ENCODE results near the gene ACTN1.
A peak's percentile ranks its signal among the peaks of the same experiment; 100 is the strongest.

The ACTN1 gene

GRCh38 chr14:68948686-68949600, 30.2 kb downstream of the ACTN1 start:
- no peak overlapping the region for H3K27ac Mint-ChIP-seq
- no peaks in the 10 kb centered on the region for H3K27me3 Mint-ChIP-seq
- no peaks in the 10 kb centered on the region for H3K4me1 Mint-ChIP-seq (ENCODE audit: low read depth in 2 of 2)
- no peaks in the 10 kb centered on the region for H3K9me3 Mint-ChIP-seq
- no peaks in the 10 kb centered on the region for H3K36me3 Mint-ChIP-seq (ENCODE audit: insufficient read depth)
- no peak for DNase-seq
- H3K4me3 Mint-ChIP-seq: no peak overlapping the region
- no peak for ATAC-seq (replicated peaks)

- H3K36me3 Mint-ChIP-seq (ENCODE audit: insufficient read depth): no peaks in the 10 kb centered on the region
- DNase-seq (no peak), ATAC-seq (replicated peaks) (no peak)
- no peaks in the 10 kb centered on the region for H3K9me3 Mint-ChIP-seq
- H3K4me3 Mint-ChIP-seq: no peak overlapping the region
- no peak overlapping the region for H3K27ac Mint-ChIP-seq
- no peaks in the 10 kb centered on the region for H3K4me1 Mint-ChIP-seq (ENCODE audit: low read depth in 2 of 2)
- H3K27me3 Mint-ChIP-seq: peaks cover 0 to 5% of the 10 kb centered on the region in 2 donors
These were observed 31.3 kb downstream of the ACTN1 start for GRCh38 chr14:68947802-68948201.

GRCh38 chr14:68946489-68946822, 32.6 kb downstream of the ACTN1 start:
- Mint-ChIP-seq H3K4me3 (no peak overlapping the region), H3K27ac (no peak overlapping the region), H3K9me3 (no peaks in the 10 kb centered on the region), H3K36me3 (ENCODE audit: insufficient read depth) (no peaks in the 10 kb centered on the region), H3K27me3 (peaks cover 0 to 10% of the 10 kb centered on the region in 2 donors), H3K4me1 (ENCODE audit: low read depth in 2 of 2) (no peaks in the 10 kb centered on the region)
- ATAC-seq (replicated peaks): no peak
- no peak for DNase-seq

GRCh38 chr14:68945585-68946488, 33.3 kb downstream of the ACTN1 start:
- H3K27me3 Mint-ChIP-seq: peaks cover 0 to 10% of the 10 kb centered on the region in 2 donors
- ATAC-seq (replicated peaks): no peak
- H3K36me3 Mint-ChIP-seq (ENCODE audit: insufficient read depth): no peaks in the 10 kb centered on the region
- H3K4me3 Mint-ChIP-seq: no peak overlapping the region
- H3K9me3 Mint-ChIP-seq: no peaks in the 10 kb centered on the region
- peak overlapping the region in 1 of 2 donors; percentile 13 for H3K27ac Mint-ChIP-seq
- DNase-seq: no peak
- H3K4me1 Mint-ChIP-seq (ENCODE audit: low read depth in 2 of 2): no peaks in the 10 kb centered on the region

GRCh38 chr14:68945190-68945584, 33.9 kb downstream of the ACTN1 start:
- no peak for ATAC-seq (replicated peaks)
- Mint-ChIP-seq H3K27ac (peak overlapping the region in 1 of 2 donors; percentile 13), H3K4me1 (ENCODE audit: low read depth in 2 of 2) (no peaks in the 10 kb centered on the region), H3K27me3 (peaks cover 0 to 10% of the 10 kb centered on the region in 2 donors), H3K9me3 (no peaks in the 10 kb centered on the region), H3K4me3 (no peak overlapping the region), H3K36me3 (ENCODE audit: insufficient read depth) (no peaks in the 10 kb centered on the region)
- no peak for DNase-seq

- no peak for ATAC-seq (replicated peaks)
- Mint-ChIP-seq H3K36me3 (ENCODE audit: insufficient read depth) (no peaks in the 10 kb centered on the region), H3K4me3 (no peak overlapping the region), H3K27me3 (peaks cover 0 to 10% of the 10 kb centered on the region in 2 donors), H3K4me1 (ENCODE audit: low read depth in 2 of 2) (no peaks in the 10 kb centered on the region), H3K9me3 (no peaks in the 10 kb centered on the region), H3K27ac (no peak overlapping the region)
- no peak for DNase-seq
These were observed 34.9 kb downstream of the ACTN1 start for GRCh38 chr14:68944162-68944561.

GRCh38 chr14:68943107-68943506, 36.0 kb downstream of the ACTN1 start:
- Mint-ChIP-seq H3K27me3 (peaks cover 0 to 10% of the 10 kb centered on the region in 2 donors), H3K9me3 (no peaks in the 10 kb centered on the region), H3K36me3 (ENCODE audit: insufficient read depth) (no peaks in the 10 kb centered on the region), H3K4me1 (ENCODE audit: low read depth in 2 of 2) (no peaks in the 10 kb centered on the region), H3K4me3 (no peak overlapping the region), H3K27ac (no peak overlapping the region)
- DNase-seq: no peak
- no peak for ATAC-seq (replicated peaks)

GRCh38 chr14:68942296-68943035, 36.6 kb downstream of the ACTN1 start:
- Mint-ChIP-seq H3K4me1 (ENCODE audit: low read depth in 2 of 2) (no peaks in the 10 kb centered on the region), H3K4me3 (no peak overlapping the region), H3K27ac (no peak overlapping the region)

GRCh38 chr14:68941820-68942219, 37.3 kb downstream of the ACTN1 start:
- no peak overlapping the region for H3K27ac Mint-ChIP-seq
- H3K36me3 Mint-ChIP-seq (ENCODE audit: insufficient read depth): no peaks in the 10 kb centered on the region
- DNase-seq (no peak), ATAC-seq (replicated peaks) (no peak)
- peaks cover 0 to 10% of the 10 kb centered on the region in 2 donors for H3K27me3 Mint-ChIP-seq
- H3K4me1 Mint-ChIP-seq (ENCODE audit: low read depth in 2 of 2): no peaks in the 10 kb centered on the region
- H3K9me3 Mint-ChIP-seq: no peaks in the 10 kb centered on the region
- H3K4me3 Mint-ChIP-seq: no peak overlapping the region

More at GRCh38 chr14:68942296-68943035, 36.6 kb downstream of the ACTN1 start:
- no peaks in the 10 kb centered on the region for H3K9me3 Mint-ChIP-seq
- no peak for ATAC-seq (replicated peaks)
- H3K36me3 Mint-ChIP-seq (ENCODE audit: insufficient read depth): no peaks in the 10 kb centered on the region
- peaks cover 0 to 10% of the 10 kb centered on the region in 2 donors for H3K27me3 Mint-ChIP-seq
- DNase-seq: no peak

GRCh38 chr14:68940614-68941185, 38.4 kb downstream of the ACTN1 start:
- Mint-ChIP-seq H3K36me3 (ENCODE audit: insufficient read depth) (no peaks in the 10 kb centered on the region), H3K27me3 (peaks cover 0 to 10% of the 10 kb centered on the region in 2 donors), H3K4me1 (ENCODE audit: low read depth in 2 of 2) (no peaks in the 10 kb centered on the region), H3K9me3 (no peaks in the 10 kb centered on the region), H3K27ac (no peak overlapping the region), H3K4me3 (no peak overlapping the region)
- no peak for DNase-seq
- no peak for ATAC-seq (replicated peaks)

- no peaks in the 10 kb centered on the region for H3K4me1 Mint-ChIP-seq (ENCODE audit: low read depth in 2 of 2)
- H3K9me3 Mint-ChIP-seq: no peaks in the 10 kb centered on the region
- no peak overlapping the region for H3K4me3 Mint-ChIP-seq
- no peaks in the 10 kb centered on the region for H3K36me3 Mint-ChIP-seq (ENCODE audit: insufficient read depth)
- DNase-seq (no peak), ATAC-seq (replicated peaks) (no peak)
- H3K27me3 Mint-ChIP-seq: peaks cover 0 to 10% of the 10 kb centered on the region in 2 donors
- no peak overlapping the region for H3K27ac Mint-ChIP-seq
These were observed 39.0 kb downstream of the ACTN1 start for GRCh38 chr14:68939893-68940613.

- H3K27me3 Mint-ChIP-seq: peaks cover 0 to 10% of the 10 kb centered on the region in 2 donors
- H3K4me1 Mint-ChIP-seq (ENCODE audit: low read depth in 2 of 2): no peaks in the 10 kb centered on the region
- no peak overlapping the region for H3K27ac Mint-ChIP-seq
- DNase-seq (no peak), ATAC-seq (replicated peaks) (no peak)
- H3K9me3 Mint-ChIP-seq: no peaks in the 10 kb centered on the region
- no peaks in the 10 kb centered on the region for H3K36me3 Mint-ChIP-seq (ENCODE audit: insufficient read depth)
- no peak overlapping the region for H3K4me3 Mint-ChIP-seq
These were observed 39.8 kb downstream of the ACTN1 start for GRCh38 chr14:68939181-68939892.
